Neuron (in vitro differentiated cells): ENCODE results near the gene ZNF536.

ENCODE experiments used
- H2AFZ ChIP-seq: one replicate; pipeline ENCODE4 v1.6.1; 2013; ENCODE audit warnings: low read depth, mild to moderate bottlenecking, inconsistent platforms, low read length, moderate library complexity
- H3K27me3 ChIP-seq: one replicate; pipeline ENCODE4 v1.6.1; 2013; ENCODE audit warnings: low read length; ENCODE audit not compliant: insufficient read depth
- H3K36me3 ChIP-seq: one replicate; pipeline ENCODE4 v1.6.1; 2013; ENCODE audit warnings: low read length; ENCODE audit not compliant: insufficient read depth
- H3K4me1 ChIP-seq: one replicate; pipeline ENCODE4 v1.6.1; 2013; ENCODE audit warnings: low read length; ENCODE audit not compliant: insufficient read depth
- H3K4me3 ChIP-seq: 2 replicates; pipeline ENCODE4 v1.5.1; 2013; ENCODE audit warnings: mild to moderate bottlenecking, low read length, moderate library complexity
- H3K9me3 ChIP-seq: one replicate; pipeline ENCODE4 v1.6.1; 2013; ENCODE audit warnings: low read length

The ZNF536 gene

GRCh38 chr19:30361721-30362120, 10.5 kb upstream of the ZNF536 start:
- no peaks in the 10 kb centered on the region for H3K27me3 ChIP-seq
- no peak overlapping the region for H2AFZ ChIP-seq
- no peaks in the 10 kb centered on the region for H3K9me3 ChIP-seq
- H3K4me3 ChIP-seq = no peak overlapping the region
- H3K36me3 ChIP-seq = peaks cover 23% of the 10 kb centered on the region
- peaks cover 33% of the 10 kb centered on the region for H3K4me1 ChIP-seq

GRCh38 chr19:30362156-30362754, 9.9 kb upstream of the ZNF536 start:
- Histone ChIP-seq H3K27me3 (no peaks in the 10 kb centered on the region), H3K4me3 (no peak overlapping the region), H3K4me1 (peaks cover 33% of the 10 kb centered on the region)

GRCh38 chr19:30363073-30363472, 9.1 kb upstream of the ZNF536 start:
- H3K27me3 ChIP-seq = no peaks in the 10 kb centered on the region
- peaks cover 19% of the 10 kb centered on the region for H3K36me3 ChIP-seq
- no peaks in the 10 kb centered on the region for H3K9me3 ChIP-seq
- peaks cover 33% of the 10 kb centered on the region for H3K4me1 ChIP-seq
- H3K4me3 ChIP-seq = no peak overlapping the region
- no peak overlapping the region for H2AFZ ChIP-seq

More at GRCh38 chr19:30362156-30362754, 9.9 kb upstream of the ZNF536 start:
- Histone ChIP-seq H3K36me3 (peaks cover 22% of the 10 kb centered on the region), H3K9me3 (no peaks in the 10 kb centered on the region), H2AFZ (no peak overlapping the region)

GRCh38 chr19:30364866-30365800, 7.1 kb upstream of the ZNF536 start:
- no peaks in the 10 kb centered on the region for H3K27me3 ChIP-seq
- no peaks in the 10 kb centered on the region for H3K9me3 ChIP-seq
- H2AFZ ChIP-seq = no peak overlapping the region
- peaks cover 12% of the 10 kb centered on the region for H3K36me3 ChIP-seq
- no peak overlapping the region for H3K4me3 ChIP-seq
- H3K4me1 ChIP-seq = peaks cover 26% of the 10 kb centered on the region

- no peak overlapping the region for H3K4me3 ChIP-seq
- H3K27me3 ChIP-seq = no peaks in the 10 kb centered on the region
- H3K9me3 ChIP-seq = no peaks in the 10 kb centered on the region
- no peak overlapping the region for H2AFZ ChIP-seq
- H3K36me3 ChIP-seq = peaks cover 12% of the 10 kb centered on the region
- peaks cover 26% of the 10 kb centered on the region for H3K4me1 ChIP-seq
These were observed 5.9 kb upstream of the ZNF536 start for GRCh38 chr19:30366282-30366681.

GRCh38 chr19:30367006-30367405, 5.2 kb upstream of the ZNF536 start:
- H2AFZ ChIP-seq = no peak overlapping the region
- no peak overlapping the region for H3K4me3 ChIP-seq
- H3K36me3 ChIP-seq = peaks cover 12% of the 10 kb centered on the region
- no peaks in the 10 kb centered on the region for H3K9me3 ChIP-seq
- H3K4me1 ChIP-seq = peaks cover 25% of the 10 kb centered on the region
- no peaks in the 10 kb centered on the region for H3K27me3 ChIP-seq

GRCh38 chr19:30367421-30367820, 4.8 kb upstream of the ZNF536 start:
- H3K4me1 ChIP-seq = peaks cover 26% of the 10 kb centered on the region
- H3K27me3 ChIP-seq = no peaks in the 10 kb centered on the region
- H3K4me3 ChIP-seq = no peak overlapping the region
- H3K9me3 ChIP-seq = no peaks in the 10 kb centered on the region
- peaks cover 12% of the 10 kb centered on the region for H3K36me3 ChIP-seq
- no peak overlapping the region for H2AFZ ChIP-seq

GRCh38 chr19:30369833-30370232, 2.4 kb upstream of the ZNF536 start:
- Histone ChIP-seq H2AFZ (no peak overlapping the region), H3K36me3 (peaks cover 6% of the 10 kb centered on the region), H3K4me3 (no peak overlapping the region), H3K27me3 (no peaks in the 10 kb centered on the region), H3K4me1 (peaks cover 48% of the 10 kb centered on the region), H3K9me3 (no peaks in the 10 kb centered on the region)

- Histone ChIP-seq H3K4me1 (peaks cover 49% of the 10 kb centered on the region), H3K27me3 (no peaks in the 10 kb centered on the region), H3K36me3 (no peaks in the 10 kb centered on the region), H3K9me3 (no peaks in the 10 kb centered on the region), H3K4me3 (no peak overlapping the region), H2AFZ (no peak overlapping the region)
These were observed 885 bp upstream of the ZNF536 start for GRCh38 chr19:30371161-30371836.

- no peaks in the 10 kb centered on the region for H3K9me3 ChIP-seq
- H3K36me3 ChIP-seq = no peaks in the 10 kb centered on the region
- H3K4me3 ChIP-seq = no peak overlapping the region
- no peaks in the 10 kb centered on the region for H3K27me3 ChIP-seq
- H2AFZ ChIP-seq = no peak overlapping the region
- peaks cover 48% of the 10 kb centered on the region for H3K4me1 ChIP-seq
These were observed 1.4 kb downstream of the ZNF536 start for GRCh38 chr19:30373593-30373992.

GRCh38 chr19:30374539-30374864, 2.3 kb downstream of the ZNF536 start:
- Histone ChIP-seq H3K4me3 (peak overlapping the region; percentile 15), H2AFZ (no peak overlapping the region), H3K4me1 (peaks cover 42% of the 10 kb centered on the region), H3K36me3 (peaks cover 3% of the 10 kb centered on the region), H3K9me3 (no peaks in the 10 kb centered on the region), H3K27me3 (no peaks in the 10 kb centered on the region)

GRCh38 chr19:30374865-30375552, 2.8 kb downstream of the ZNF536 start:
- H3K27me3 ChIP-seq = no peaks in the 10 kb centered on the region
- peaks cover 42% of the 10 kb centered on the region for H3K4me1 ChIP-seq

More at GRCh38 chr19:30374865-30375552, 2.8 kb downstream of the ZNF536 start:
- Histone ChIP-seq H3K9me3 (no peaks in the 10 kb centered on the region), H3K36me3 (peaks cover 4% of the 10 kb centered on the region), H2AFZ (no peak overlapping the region), H3K4me3 (peak overlapping the region; percentile 15)
